ENCODE results near the gene PARP3. TPM values are rescaled to one million over a fixed set of nuclear protein-coding genes. Genes with fewer than 3 reads are reported as not detected.

PARP3 gene
- total RNA-seq, 4 donors from 2014 or later: 13.4 to 39.0 (median 29.5) TPM

GRCh38 chr3:51937014-51937413, 5.1 kb upstream of the PARP3 start:
- no peak for TF ChIP-seq CTCF (IDR thresholded peaks at IDR 0.05; ENCODE audit: low read depth)

- TF ChIP-seq CTCF (IDR thresholded peaks at IDR 0.05; ENCODE audit: low read depth): no peak
Measured at GRCh38 chr3:51937611-51938450, 4.3 kb upstream of the PARP3 start.

GRCh38 chr3:51938780-51939425, 3.3 kb upstream of the PARP3 start:
- no peak for TF ChIP-seq CTCF (IDR thresholded peaks at IDR 0.05; ENCODE audit: low read depth)

GRCh38 chr3:51940648-51941462, 1.3 kb upstream of the PARP3 start:
- TF ChIP-seq CTCF (IDR thresholded peaks at IDR 0.05; ENCODE audit: low read depth): no peak

- TF ChIP-seq CTCF (IDR thresholded peaks at IDR 0.05; ENCODE audit: low read depth): no peak
Measured at GRCh38 chr3:51941463-51941797, 733 bp upstream of the PARP3 start.

GRCh38 chr3:51942603-51943450, 664 bp downstream of the PARP3 start:
- no peak for TF ChIP-seq CTCF (IDR thresholded peaks at IDR 0.05; ENCODE audit: low read depth)

All from subcutaneous adipose tissue (tissue), 4 donors.